Osteocyte (in vitro differentiated cells): Measurements from ENCODE around the gene GRM3. TPM values are rescaled to one million over a fixed set of nuclear protein-coding genes. Genes with fewer than 3 reads are reported as not detected.

Source experiments
- DNase-seq: peaks from one replicate; pipeline ENCODE4 v3.0.0; 2021; ENCODE audit warnings: mixed read lengths; ENCODE audit not compliant: unreplicated experiment; ENCODE audit errors: extremely low spot score
- H3K27ac Mint-ChIP-seq: one replicate; pipeline ENCODE4 v1.8.0; 2021; ENCODE audit warnings: mild to moderate bottlenecking, mixed read lengths; ENCODE audit not compliant: unreplicated experiment
- H3K27me3 Mint-ChIP-seq: one replicate; pipeline ENCODE4 v1.8.0; 2021; ENCODE audit warnings: mixed read lengths; ENCODE audit not compliant: unreplicated experiment
- H3K36me3 Mint-ChIP-seq: one replicate; pipeline ENCODE4 v1.8.0; 2021; ENCODE audit warnings: mixed read lengths; ENCODE audit not compliant: unreplicated experiment
- H3K4me1 Mint-ChIP-seq: one replicate; pipeline ENCODE4 v1.8.0; 2021; ENCODE audit warnings: mixed read lengths; ENCODE audit not compliant: unreplicated experiment
- H3K4me3 Mint-ChIP-seq: one replicate; pipeline ENCODE4 v1.8.0; 2021; ENCODE audit warnings: mild to moderate bottlenecking, moderate library complexity, mixed read lengths; ENCODE audit not compliant: unreplicated experiment
- H3K9me3 Mint-ChIP-seq: one replicate; pipeline ENCODE4 v1.8.0; 2021; ENCODE audit warnings: mixed read lengths; ENCODE audit not compliant: unreplicated experiment
- total RNA-seq: library from RNA; stranded (reverse); gene quantifications from 2 replicates; pipeline ENCODE4 v1.2.1, GENCODE V29; 2021
- TF ChIP-seq, protein P1 (sequence below): fragments of 200-600 bp; sonication (generic); IDR thresholded peaks from 2 replicates; pipeline ENCODE4 v1.5.0; 2021; ENCODE audit warnings: antibody characterized with exemption, mild to moderate bottlenecking, moderate library complexity

Gene GRM3
- total RNA-seq, 1 donor from 2014 or later: not detected

DNA sequence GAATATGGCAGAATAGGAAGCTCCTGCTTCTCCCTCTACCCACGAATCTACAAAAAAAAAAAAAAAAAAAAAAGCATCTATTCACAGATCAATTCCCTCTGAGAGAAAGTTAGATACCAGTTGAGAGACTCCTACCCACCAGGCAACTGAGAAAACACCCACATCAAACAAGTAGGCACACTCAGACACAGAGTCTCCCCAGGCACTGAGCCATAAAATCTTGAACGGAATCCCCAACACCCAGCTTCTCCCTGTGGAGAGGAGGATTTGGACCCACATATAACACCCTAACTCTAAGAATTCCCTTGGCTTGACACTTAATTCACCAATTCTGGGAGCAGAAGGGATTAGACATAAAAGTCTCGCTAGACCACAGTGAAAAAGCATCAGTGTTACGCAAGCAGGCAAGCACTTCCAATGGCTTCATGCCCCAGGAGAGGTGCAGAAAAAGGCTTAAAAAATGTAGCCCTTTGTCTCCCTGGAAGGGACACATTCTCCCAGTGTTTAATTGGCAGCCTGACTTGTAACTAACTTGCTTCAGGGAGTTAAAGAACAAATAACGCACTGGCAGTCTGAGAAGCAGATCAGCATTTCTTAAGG lies 223.6 kb downstream of the GRM3 start:
- no peaks in the 10 kb centered on the region for H3K4me1 Mint-ChIP-seq
- H3K4me3 Mint-ChIP-seq: no peak overlapping the region
- H3K27ac Mint-ChIP-seq: no peak overlapping the region
- no peak for DNase-seq
- peaks cover 19% of the 10 kb centered on the region for H3K36me3 Mint-ChIP-seq
- H3K27me3 Mint-ChIP-seq: no peaks in the 10 kb centered on the region
- TF ChIP-seq, protein P1, sequence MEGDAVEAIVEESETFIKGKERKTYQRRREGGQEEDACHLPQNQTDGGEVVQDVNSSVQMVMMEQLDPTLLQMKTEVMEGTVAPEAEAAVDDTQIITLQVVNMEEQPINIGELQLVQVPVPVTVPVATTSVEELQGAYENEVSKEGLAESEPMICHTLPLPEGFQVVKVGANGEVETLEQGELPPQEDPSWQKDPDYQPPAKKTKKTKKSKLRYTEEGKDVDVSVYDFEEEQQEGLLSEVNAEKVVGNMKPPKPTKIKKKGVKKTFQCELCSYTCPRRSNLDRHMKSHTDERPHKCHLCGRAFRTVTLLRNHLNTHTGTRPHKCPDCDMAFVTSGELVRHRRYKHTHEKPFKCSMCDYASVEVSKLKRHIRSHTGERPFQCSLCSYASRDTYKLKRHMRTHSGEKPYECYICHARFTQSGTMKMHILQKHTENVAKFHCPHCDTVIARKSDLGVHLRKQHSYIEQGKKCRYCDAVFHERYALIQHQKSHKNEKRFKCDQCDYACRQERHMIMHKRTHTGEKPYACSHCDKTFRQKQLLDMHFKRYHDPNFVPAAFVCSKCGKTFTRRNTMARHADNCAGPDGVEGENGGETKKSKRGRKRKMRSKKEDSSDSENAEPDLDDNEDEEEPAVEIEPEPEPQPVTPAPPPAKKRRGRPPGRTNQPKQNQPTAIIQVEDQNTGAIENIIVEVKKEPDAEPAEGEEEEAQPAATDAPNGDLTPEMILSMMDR: no peak
- peaks cover 10% of the 10 kb centered on the region for H3K9me3 Mint-ChIP-seq

DNA sequence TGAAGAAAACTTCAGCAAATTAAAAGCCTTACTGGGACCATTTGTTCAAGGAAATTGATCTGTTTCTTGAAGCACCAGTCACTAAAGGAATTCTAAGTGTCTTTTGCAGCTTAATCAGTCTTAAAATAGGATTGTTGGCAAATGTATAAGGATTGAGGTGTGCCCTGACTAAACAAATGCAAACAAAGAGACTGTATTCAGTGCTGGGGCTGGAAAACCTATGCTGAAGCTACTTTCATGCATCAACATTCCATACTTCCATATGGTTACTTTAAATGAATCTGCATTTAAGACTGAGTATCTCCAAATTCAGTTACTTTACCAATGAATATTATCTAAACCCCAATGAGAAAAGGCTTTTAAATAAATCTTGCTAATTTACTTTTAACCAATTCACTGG lies 232.4 kb downstream of the GRM3 start:
- H3K4me1 Mint-ChIP-seq: no peaks in the 10 kb centered on the region
- no peak overlapping the region for H3K4me3 Mint-ChIP-seq
- peaks cover 11% of the 10 kb centered on the region for H3K9me3 Mint-ChIP-seq
- no peak for DNase-seq
- H3K27ac Mint-ChIP-seq: no peak overlapping the region
- H3K36me3 Mint-ChIP-seq: peaks cover 27% of the 10 kb centered on the region
- no peaks in the 10 kb centered on the region for H3K27me3 Mint-ChIP-seq
- TF ChIP-seq, protein P1: no peak

DNA sequence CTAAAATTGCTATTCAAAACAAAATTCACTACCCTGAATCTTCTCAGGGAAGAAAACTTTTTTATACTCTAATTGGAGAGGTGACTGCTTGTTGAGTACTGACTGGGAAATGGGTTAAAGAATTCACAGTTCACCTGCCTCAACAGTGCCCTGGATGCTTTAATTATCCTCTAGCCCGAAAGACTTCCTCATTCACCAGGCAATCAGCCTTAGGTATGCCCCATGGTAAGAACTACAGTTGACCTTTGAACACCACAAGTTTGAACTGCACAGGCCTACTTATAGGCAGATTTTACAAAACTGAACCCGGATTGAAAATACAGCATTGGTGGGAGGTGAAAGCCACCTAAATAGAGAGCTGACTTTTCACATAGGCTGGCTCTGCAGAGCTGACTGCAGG lies 240.4 kb downstream of the GRM3 start:
- Mint-ChIP-seq H3K9me3 (no peaks in the 10 kb centered on the region), H3K4me1 (no peaks in the 10 kb centered on the region), H3K36me3 (peaks cover 33% of the 10 kb centered on the region), H3K27me3 (no peaks in the 10 kb centered on the region), H3K27ac (no peak overlapping the region), H3K4me3 (no peak overlapping the region)
- TF ChIP-seq, protein P1: no peak
- DNase-seq: no peak

DNA sequence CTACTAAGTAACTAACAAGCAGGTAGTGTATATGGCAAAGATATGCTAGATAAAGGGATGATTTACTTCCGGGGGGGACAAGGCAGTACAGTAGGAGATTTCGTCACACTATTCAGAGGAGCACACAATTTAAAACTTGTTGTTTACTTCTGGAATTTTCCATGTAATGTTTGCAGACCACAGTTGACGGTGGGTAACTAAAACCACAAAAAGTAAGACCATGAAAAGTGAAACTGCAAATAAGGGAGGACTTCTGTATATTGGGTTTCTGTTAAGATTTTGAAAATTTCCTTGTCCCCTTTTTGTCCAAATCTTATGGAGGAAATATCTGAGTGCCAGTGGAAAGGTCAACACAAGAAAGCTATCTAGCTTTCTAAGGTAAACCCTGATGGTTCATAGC lies 245.8 kb downstream of the GRM3 start:
- no peak for DNase-seq
- TF ChIP-seq, protein P1: no peak
- no peaks in the 10 kb centered on the region for H3K4me1 Mint-ChIP-seq
- H3K4me3 Mint-ChIP-seq: no peak overlapping the region
- no peak overlapping the region for H3K27ac Mint-ChIP-seq
- no peaks in the 10 kb centered on the region for H3K27me3 Mint-ChIP-seq
- H3K9me3 Mint-ChIP-seq: no peaks in the 10 kb centered on the region
- peaks cover 44% of the 10 kb centered on the region for H3K36me3 Mint-ChIP-seq

DNA sequence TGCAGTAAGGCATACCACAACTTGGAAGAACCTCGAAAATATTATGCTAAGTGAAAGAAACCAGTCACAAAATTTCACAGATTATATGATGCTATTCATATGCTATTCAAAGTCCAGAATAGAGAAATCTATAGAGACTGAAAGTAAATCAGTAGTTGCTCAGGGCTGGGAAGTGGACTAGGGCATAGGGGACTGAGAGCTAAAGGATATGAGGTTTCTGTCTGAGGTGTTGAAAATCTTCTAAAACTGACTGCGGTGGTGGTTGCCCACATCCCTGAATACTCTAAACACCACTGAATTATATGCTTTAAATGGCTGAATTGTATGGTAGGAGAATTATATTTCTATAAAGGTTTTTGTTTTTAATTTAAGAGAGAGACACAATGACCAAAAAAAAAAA lies 254.5 kb downstream of the GRM3 start:
- no peak for DNase-seq
- no peak overlapping the region for H3K4me3 Mint-ChIP-seq
- TF ChIP-seq, protein P1: no peak
- no peaks in the 10 kb centered on the region for H3K27me3 Mint-ChIP-seq
- no peaks in the 10 kb centered on the region for H3K4me1 Mint-ChIP-seq
- H3K9me3 Mint-ChIP-seq: no peaks in the 10 kb centered on the region
- no peak overlapping the region for H3K27ac Mint-ChIP-seq
- H3K36me3 Mint-ChIP-seq: peaks cover 29% of the 10 kb centered on the region
